Left ventricle myocardium inferior (tissue), 1 donor: ENCODE measurements around the gene ZNF595. TPM values are rescaled to one million over a fixed set of nuclear protein-coding genes. Genes with fewer than 3 reads are reported as not detected.

Experiments
- DNase-seq: peaks from one replicate; pipeline ENCODE4 v3.0.0-alpha.2; 2020
- H3K27ac ChIP-seq: fragments of 200-600 bp; replicated peaks from 2 replicates; pipeline ENCODE4 v1.8.0; 2021
- H3K27me3 ChIP-seq: fragments of 200-600 bp; 2 replicates; pipeline ENCODE4 v1.8.0; 2021; ENCODE audit warnings: low read depth
- H3K36me3 ChIP-seq: fragments of 200-600 bp; 2 replicates; pipeline ENCODE4 v1.8.0; 2021
- H3K4me1 ChIP-seq: fragments of 200-600 bp; 2 replicates; pipeline ENCODE4 v1.8.0; 2021
- H3K4me3 ChIP-seq: fragments of 200-600 bp; 2 replicates; pipeline ENCODE4 v1.8.0; 2021; ENCODE audit warnings: mild to moderate bottlenecking, moderate library complexity
- H3K9me3 ChIP-seq: fragments of 200-600 bp; replicated peaks from 2 replicates; pipeline ENCODE4 v1.8.0; 2021
- intact Hi-C: fragments of 100-400 bp; cut with micrococcal nuclease; formaldehyde crosslinking; loops from one replicate; pipeline ENCODE4 v1.11.0; 2022
- total RNA-seq: library from RNA; stranded (reverse); fragmentation: NEBNext Ultra II Directional; extraction: Animal tissue kit (Norgen Biotek cat#: 25700); gene quantifications from one replicate; pipeline ENCODE4 v1.2.1, GENCODE V29; 2021
- TF ChIP-seq, protein P1 (sequence below): fragments of 200-600 bp; IDR thresholded peaks from 2 replicates; pipeline ENCODE4 v1.8.0; 2021; ENCODE audit warnings: antibody characterized with exemption, mild to moderate bottlenecking, borderline replicate concordance
- donor health status: DM: no; HTN: yes; CAD: no; lungs with severe emphysema.

ZNF595 gene
- total RNA-seq, 1 donor from 2014 or later: 6.0 TPM

DNA sequence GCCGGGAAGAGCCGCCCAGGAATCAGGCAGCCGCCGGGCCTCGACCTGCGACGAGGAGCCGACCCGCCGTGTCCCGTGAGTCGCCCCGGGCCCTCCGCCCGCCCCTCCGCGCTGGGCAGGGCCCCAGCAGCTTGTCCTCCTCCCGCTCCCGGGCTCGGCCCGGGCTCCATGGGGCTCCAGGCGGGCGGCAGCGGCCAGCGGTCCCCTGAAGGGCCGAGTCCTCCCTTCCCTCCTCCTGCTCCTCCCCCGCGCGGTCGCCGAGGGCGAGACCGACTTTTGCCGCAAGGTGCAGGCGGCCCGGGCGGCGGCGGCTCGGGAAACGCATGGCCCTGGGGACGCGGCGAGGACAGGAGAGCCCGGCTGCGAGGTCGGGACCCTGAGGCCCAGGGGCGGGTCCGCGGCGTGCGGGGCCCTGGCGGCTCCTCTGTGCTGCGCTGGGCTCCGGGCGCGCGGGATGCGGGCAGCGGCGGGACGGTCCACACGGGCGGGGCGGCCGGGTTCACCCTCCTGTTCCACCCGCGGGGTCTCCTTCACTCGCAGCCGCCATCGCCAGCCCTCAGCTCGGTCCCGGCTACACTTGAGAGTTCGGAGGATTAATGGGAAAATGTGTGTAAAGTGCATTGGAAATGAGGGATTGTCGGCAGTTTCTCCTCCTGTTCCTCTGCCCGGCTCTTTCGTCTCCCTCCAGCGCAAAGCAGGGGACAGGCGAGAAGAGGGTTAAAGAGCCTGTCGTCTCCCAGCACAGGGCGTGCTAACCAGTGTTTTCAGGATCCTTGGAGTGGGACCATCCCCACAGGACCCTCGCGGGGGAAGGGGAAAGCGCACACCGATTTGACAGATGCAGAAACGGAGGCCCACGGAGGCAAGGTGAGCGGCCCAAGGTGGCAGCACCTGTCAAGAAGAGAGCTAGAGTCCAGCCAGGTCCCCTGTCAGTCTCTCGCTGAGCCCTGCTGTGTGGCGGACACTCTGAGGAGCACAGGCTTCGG is 54.6 kb downstream of the ZNF595 start:
- H3K27ac ChIP-seq: no peak overlapping the region
- peak overlapping the region; percentile 65 for H3K4me3 ChIP-seq
- TF ChIP-seq, protein P1, sequence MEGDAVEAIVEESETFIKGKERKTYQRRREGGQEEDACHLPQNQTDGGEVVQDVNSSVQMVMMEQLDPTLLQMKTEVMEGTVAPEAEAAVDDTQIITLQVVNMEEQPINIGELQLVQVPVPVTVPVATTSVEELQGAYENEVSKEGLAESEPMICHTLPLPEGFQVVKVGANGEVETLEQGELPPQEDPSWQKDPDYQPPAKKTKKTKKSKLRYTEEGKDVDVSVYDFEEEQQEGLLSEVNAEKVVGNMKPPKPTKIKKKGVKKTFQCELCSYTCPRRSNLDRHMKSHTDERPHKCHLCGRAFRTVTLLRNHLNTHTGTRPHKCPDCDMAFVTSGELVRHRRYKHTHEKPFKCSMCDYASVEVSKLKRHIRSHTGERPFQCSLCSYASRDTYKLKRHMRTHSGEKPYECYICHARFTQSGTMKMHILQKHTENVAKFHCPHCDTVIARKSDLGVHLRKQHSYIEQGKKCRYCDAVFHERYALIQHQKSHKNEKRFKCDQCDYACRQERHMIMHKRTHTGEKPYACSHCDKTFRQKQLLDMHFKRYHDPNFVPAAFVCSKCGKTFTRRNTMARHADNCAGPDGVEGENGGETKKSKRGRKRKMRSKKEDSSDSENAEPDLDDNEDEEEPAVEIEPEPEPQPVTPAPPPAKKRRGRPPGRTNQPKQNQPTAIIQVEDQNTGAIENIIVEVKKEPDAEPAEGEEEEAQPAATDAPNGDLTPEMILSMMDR: no peak
- H3K36me3 ChIP-seq: no peaks in the 10 kb centered on the region
- peaks cover 71% of the 10 kb centered on the region for H3K27me3 ChIP-seq
- intact Hi-C loops: no loop called here
- peaks cover 14% of the 10 kb centered on the region for H3K4me1 ChIP-seq
- DNase-seq: no peak
- H3K9me3 ChIP-seq: peaks cover 32% of the 10 kb centered on the region

DNA sequence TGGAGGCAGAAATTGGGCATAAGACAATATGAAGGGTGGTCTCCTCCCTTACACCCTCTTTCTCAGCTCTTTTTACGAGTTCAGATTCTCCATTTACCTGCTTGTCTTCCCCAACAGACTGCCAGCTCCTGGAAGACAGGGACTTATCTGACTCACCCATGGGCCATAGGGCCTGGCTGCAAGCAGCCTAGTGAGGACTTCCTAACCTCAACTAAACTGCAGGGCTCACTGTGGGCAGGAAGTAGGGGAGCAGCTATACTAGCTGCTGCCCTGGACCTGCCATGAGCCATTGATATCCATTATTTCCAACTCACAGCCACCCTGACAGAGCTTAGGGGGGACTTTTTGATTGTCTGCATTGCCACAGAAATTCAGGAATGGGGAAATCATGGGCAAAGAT is 59.6 kb downstream of the ZNF595 start:
- Histone ChIP-seq H3K4me3 (no peak overlapping the region), H3K36me3 (no peaks in the 10 kb centered on the region), H3K9me3 (no peaks in the 10 kb centered on the region), H3K27me3 (peaks cover 47% of the 10 kb centered on the region), H3K4me1 (peaks cover 6% of the 10 kb centered on the region), H3K27ac (no peak overlapping the region)
- intact Hi-C loops: no loop called here
- DNase-seq: no peak
- TF ChIP-seq, protein P1: no peak

DNA sequence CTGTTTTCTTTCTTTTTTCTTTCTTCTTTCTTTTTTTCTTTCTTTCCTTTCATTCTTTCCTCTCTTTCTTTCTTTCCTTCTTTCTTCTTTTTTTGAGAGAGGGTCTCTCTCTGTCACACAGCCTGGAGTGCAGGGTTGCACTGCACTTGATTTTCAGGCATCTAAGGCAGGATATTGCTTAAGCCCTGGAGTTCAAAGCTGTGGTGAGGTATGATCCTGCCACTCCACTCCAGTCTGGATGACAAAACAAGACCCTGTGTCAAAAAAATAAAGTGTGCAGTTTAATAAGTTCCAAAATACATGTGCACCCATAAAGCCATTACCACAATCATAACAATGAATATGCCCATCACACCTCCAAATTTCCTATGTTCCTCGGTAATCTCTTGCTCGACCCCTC is 60.6 kb downstream of the ZNF595 start:
- no peak overlapping the region for H3K4me3 ChIP-seq
- intact Hi-C loops: no loop called here
- H3K36me3 ChIP-seq: no peaks in the 10 kb centered on the region
- no peak for DNase-seq
- H3K9me3 ChIP-seq: no peaks in the 10 kb centered on the region
- no peaks in the 10 kb centered on the region for H3K4me1 ChIP-seq
- no peak overlapping the region for H3K27ac ChIP-seq
- peaks cover 37% of the 10 kb centered on the region for H3K27me3 ChIP-seq
- TF ChIP-seq, protein P1: no peak

DNA sequence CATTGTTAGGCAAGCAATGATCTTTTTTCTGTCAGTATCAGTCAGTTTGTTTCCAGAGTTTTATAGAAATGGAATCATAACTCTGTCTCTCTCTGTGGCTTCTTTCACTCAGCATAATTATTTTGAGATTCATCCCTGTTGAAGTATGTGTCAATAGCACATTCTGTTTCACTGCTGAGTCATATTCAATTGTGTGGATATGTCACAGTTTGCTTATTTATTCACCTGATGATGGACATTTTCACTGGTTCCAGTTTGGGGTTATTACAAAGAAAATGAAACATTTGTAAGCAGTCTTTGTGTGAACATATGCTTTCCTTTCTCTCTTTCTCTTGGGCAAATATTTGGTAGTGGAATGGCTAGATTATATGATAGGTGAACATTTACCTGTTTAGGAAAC is 61.0 kb downstream of the ZNF595 start:
- TF ChIP-seq, protein P1: no peak
- Histone ChIP-seq H3K27ac (no peak overlapping the region), H3K27me3 (peaks cover 33% of the 10 kb centered on the region), H3K9me3 (no peaks in the 10 kb centered on the region), H3K4me1 (no peaks in the 10 kb centered on the region), H3K4me3 (no peak overlapping the region), H3K36me3 (no peaks in the 10 kb centered on the region)
- intact Hi-C loops: no loop called here
- no peak for DNase-seq

DNA sequence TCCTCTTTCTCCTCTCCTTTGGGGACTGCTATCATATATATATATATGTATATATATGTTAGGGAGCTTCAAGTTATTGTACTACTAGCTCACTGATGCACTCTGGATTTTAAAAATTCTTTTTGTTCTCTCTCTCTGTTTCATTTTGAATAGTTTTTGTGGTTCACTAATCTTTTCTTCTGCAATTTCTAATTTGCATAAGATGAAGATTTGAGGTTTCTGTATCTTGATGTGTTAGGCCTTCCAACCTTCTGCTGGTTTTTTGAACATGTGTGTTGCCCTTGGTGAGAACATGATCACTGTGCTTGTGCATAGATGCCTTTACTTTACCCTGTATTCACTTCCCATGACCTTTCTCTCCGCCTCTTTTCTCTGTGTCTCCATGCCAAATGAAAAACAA is 63.4 kb downstream of the ZNF595 start:
- Histone ChIP-seq H3K27me3 (peaks cover 9% of the 10 kb centered on the region), H3K4me1 (no peaks in the 10 kb centered on the region), H3K36me3 (no peaks in the 10 kb centered on the region), H3K4me3 (no peak overlapping the region), H3K27ac (no peak overlapping the region), H3K9me3 (no peaks in the 10 kb centered on the region)
- intact Hi-C loops: no loop called here
- TF ChIP-seq, protein P1: no peak
- no peak for DNase-seq
